Measurements from ENCODE around the gene MB21D2.
A peak's percentile ranks its signal among the peaks of the same experiment; 100 is the strongest.
"Not testable (repeated sequence)": the region's sequence is repeated elsewhere in the genome, so short reads cannot be mapped to it uniquely, and the experiment has no call there.

Gene MB21D2

GRCh38 chr3:192794216-192794615 lies 123.4 kb downstream of the MB21D2 start:
- DNase-seq = no peak

- DNase-seq = not testable (repeated sequence)
Measured at GRCh38 chr3:192788816-192789515, 128.7 kb downstream of the MB21D2 start.

GRCh38 chr3:192778508-192778907 lies 139.1 kb downstream of the MB21D2 start:
- DNase-seq = no peak

- DNase-seq = not testable (repeated sequence)
Measured at GRCh38 chr3:192774341-192774740, 143.3 kb downstream of the MB21D2 start.

- DNase-seq = peak; percentile 8
Measured at GRCh38 chr3:192772240-192772894, 145.3 kb downstream of the MB21D2 start.

GRCh38 chr3:192758654-192759053 lies 159.0 kb downstream of the MB21D2 start:
- DNase-seq = no peak

- no peak for DNase-seq
Measured at GRCh38 chr3:192751148-192751547, 166.5 kb downstream of the MB21D2 start.

- DNase-seq = no peak
Measured at GRCh38 chr3:192750201-192750600, 167.5 kb downstream of the MB21D2 start.

GRCh38 chr3:192747746-192748145 lies 169.9 kb downstream of the MB21D2 start:
- DNase-seq = no peak

- no peak for DNase-seq
Measured at GRCh38 chr3:192747145-192747544, 170.5 kb downstream of the MB21D2 start.
